Measurements from ENCODE around the gene ISG20.

- TF ChIP-seq YY1 (IDR thresholded peaks at IDR 0.05; ENCODE audit: insufficient read depth, insufficient read length) (no peak), ZNF274 (IDR thresholded peaks at IDR 0.05; ENCODE audit: low read depth, low read length) (no peak)
These were observed at the start of gene ISG20 for GRCh38 chr15:88638626-88639372.

Measured in NT2/D1 (cell line).